Activated CD4-positive, alpha-beta T cell treated with anti-CD3 and anti-CD28 coated beads, Interleukin-2, Interleukin-6, amounts not matched to agents 100 ng/mL and 50 ng/mL, durations not matched to agents 16 hours and 8 hours (primary cell): ENCODE results near the gene C16orf74.
A peak's percentile ranks its signal among the peaks of the same experiment; 100 is the strongest.

Experiments
- DNase-seq: peaks from one replicate; pipeline ENCODE4 v3.0.0-alpha.2; 2020

The C16orf74 gene

DNA sequence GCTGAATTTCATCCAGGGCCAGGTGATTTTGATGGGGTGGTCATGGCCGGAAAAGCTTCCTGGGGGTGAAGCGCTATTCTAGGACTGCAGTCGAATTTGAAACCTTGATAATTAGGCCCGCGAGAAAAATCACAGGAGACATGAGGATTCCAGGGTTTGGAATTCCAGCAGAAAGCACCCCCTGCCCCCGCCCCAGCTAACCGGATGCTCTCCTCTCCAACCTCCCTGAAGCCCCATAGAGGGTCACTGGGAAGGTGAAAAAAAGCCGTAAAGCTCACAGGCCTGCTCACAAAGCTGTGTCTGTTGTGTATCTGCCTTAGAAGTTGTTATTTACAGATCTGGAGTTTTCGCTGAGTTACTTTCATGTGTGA lies 61.0 kb downstream of the C16orf74 start:
- DNase-seq, result no peak

DNA sequence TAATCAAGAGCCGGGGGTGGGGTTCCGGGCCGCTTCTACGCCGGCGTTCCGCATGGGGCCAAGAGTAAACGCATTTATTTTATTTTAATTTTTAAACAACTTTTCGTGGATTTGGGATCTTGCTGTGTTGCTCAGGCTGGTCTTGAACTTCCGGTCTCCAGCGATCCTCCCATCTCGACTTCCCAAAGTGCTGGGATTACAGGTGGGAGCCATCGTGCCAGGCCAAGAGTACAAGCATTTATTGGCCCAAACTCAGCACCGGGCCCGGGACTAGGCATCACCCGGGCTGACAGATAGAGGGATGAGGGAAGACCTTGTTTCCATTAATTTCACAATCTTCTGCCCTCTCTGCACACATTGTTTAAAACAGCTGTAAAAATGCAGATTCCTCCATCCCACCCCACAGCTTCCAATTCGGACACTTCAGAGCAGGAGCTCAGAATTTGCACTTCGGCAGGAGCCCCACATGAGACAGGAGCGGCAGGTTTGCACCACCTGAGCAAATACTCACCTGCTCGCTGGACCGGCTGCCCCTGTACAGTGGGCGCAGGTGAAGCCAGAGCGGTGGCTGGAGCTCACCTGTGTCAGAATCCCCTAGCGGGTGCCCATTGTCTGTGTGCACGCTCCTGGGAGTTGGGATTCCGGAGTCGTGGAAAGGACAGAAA lies 61.5 kb downstream of the C16orf74 start:
- no peak for DNase-seq

DNA sequence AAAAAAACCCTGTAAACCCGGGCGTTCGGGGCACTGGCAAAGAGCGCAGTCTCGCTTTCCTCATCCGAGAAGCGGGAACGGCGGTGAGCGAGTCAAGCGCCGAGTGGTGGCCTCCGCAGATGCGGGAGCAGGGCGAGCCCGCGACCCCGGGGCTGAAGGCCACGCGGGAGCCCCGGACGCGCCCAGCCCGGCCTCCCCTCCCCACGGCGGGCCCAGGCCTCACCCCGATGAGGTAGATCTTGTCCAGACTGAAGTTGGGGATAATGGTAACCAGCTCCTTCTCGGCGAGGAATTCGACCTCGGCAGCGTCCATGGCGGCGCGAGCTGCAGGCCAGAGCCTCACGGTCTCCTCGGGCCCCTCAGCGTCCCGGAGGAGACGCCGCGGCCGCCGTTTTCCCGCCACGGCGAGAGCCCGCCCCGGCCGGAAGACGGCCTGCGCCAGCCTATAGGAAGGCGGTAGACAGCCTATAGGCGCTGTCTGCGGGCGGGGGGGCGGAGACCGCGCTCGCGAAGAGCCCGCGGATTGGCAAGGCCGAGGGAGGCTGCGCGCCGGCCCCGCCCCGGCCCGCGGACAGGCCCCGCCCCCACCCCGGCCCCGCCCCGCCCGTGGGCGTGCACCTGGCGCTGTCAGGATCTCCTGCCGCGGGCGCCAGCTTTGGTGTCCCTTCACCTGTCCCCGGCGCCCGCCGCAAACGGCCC lies 62.2 kb downstream of the C16orf74 start, which contains the start of gene GINS2:
Gene GINS2 (minus strand): TSS at position 369 of the 699 bp plus-strand sequence. CDS start 56 bp downstream, at position 313.
- DNase-seq, result peak; percentile 95

DNA sequence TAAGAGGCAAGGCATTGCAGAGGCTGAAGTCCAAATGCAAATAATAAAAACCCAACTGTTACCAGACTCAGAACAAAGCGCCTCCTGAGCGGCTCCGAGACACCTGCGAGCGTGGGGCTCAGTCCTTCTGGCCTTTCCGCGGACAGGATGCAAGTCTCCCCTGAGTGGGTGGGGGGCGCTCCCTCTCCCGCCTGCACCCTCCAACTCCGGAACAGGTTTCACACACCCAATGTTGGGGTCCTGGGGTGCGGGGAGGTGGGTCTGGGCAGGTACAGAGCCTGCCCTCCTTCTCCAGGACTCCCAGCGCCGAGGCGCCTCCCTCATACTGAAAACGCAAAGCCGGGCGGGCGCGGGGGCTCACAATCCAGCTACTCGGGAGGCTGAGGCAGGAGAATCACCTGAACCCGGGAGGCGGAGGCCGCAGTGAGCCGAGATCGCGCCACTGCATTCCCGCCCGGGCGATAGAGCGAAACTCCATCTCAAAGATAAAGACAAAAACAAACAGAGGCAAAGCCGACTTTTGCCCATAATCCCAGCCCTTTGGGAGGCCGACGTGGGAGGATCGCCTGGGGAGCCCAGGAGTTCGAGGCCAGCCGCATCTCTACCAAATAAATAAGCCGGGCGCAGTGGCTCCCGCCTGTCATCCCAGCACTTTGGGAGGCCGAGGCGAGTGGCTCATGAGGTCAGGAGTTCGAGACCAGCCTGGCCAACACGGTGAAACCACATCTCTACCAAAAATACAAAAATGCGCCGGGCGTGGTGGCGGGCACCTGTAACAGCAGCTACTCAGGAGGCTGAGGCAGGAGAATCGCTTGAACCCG lies 63.0 kb downstream of the C16orf74 start:
- peak; percentile 27 for DNase-seq

DNA sequence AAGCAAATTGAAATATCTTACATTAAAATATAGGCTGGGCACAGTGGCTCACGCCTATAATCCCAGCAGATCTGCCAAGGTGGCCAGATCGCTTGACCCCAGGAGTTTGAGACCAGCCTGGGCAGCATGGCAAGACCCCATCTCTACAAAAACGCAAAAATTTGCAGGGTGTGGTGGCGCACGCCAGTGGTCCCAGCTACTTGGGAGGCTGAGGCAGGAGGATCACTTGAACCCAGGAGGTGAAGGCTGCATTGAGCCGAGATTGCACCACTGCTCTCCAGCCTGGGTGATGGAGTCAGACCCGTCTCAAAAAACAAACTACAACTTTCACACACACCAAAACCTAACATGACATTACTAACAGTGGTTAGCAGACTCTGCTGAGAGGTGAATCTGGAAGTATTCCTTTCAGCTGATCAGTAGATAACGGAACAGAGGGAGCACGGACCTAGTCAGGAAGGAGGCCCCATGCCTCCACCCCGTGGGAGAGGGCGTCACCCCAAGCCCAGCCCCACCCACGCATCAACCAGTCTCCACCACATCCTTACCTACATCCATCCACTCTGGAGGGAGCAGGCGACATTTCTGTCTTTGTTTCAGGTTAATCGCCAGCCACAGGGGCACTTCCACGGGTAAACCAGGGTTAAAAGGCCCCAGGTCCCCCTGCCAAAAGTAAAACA lies 63.8 kb downstream of the C16orf74 start:
- DNase-seq, result peak; percentile 48

DNA sequence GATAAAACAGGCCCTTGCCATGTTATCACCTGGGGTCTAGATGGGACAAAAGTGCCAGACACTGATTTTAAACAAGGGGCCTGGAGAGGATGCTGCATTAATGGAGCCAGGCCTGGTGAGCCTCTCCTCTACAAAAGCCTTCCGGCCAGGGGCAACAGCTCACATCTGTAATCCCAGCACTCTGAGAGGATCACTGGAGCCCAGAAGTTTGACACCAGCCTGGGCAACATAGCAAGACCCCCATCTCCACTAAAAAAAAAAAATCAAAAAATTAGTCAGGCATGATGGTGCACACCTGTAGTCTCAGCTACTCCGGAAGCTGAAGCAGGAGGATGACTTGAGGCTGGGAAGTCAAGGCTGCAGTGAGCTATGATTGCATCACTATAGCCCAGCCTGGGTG lies 65.6 kb downstream of the C16orf74 start:
- no peak for DNase-seq

DNA sequence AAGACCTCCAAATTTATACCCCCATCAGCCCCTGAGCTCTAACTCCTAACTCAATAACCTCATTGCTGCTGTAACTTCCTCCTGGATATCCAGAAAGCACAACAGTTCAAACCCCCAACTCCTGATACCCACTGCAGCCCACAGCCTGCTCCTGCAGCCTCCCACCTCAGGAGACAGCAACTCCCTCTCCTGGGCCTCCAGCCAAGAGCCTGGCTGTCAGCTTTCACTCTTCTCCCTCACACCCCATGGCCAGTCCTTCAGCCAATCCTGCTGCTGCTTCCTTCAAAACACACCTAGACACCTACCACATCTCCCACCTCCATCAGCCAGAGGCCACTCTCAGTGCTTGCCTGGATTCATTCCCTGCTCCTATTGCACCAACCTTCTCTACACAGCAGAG lies 67.5 kb downstream of the C16orf74 start:
- DNase-seq, result no peak

DNA sequence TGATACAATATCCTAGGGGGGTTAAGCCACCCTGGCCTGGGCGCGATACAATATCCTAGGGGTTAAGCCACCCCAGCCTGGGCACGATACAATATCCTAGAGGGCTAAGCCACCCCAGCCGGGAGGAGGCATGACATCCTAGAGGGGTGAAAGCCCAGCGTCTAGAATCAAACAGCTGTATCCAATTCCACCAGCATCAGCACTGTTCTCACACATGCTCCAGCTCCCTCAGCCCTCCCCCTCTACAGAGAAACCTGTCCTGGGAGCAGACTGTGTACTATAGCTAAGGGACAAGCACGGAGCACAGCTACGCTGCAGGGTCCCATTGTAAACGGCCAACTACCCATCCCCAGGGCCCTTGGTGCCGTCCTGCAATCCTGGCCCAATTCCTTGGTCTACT lies 68.4 kb downstream of the C16orf74 start:
- DNase-seq, result no peak

DNA sequence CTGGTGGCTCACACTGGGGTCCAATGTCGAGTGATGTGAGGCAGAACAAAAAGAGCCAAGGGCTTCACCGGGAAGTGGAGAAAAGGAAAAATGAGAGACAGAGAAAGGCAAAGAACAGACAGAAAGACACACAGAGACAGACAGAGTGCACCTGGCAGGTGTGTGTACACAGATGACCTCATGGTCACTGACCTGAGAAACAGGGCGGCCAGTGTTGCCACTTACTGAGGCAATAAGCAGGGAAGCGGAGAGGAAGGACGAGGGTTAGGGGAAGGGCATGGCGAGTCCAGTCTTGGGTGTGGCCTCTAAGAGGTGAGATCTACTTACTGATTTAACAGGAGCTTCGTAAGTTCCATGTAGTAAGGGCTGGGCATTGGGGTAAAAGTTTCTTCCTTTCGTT lies 69.6 kb downstream of the C16orf74 start:
- no peak for DNase-seq

DNA sequence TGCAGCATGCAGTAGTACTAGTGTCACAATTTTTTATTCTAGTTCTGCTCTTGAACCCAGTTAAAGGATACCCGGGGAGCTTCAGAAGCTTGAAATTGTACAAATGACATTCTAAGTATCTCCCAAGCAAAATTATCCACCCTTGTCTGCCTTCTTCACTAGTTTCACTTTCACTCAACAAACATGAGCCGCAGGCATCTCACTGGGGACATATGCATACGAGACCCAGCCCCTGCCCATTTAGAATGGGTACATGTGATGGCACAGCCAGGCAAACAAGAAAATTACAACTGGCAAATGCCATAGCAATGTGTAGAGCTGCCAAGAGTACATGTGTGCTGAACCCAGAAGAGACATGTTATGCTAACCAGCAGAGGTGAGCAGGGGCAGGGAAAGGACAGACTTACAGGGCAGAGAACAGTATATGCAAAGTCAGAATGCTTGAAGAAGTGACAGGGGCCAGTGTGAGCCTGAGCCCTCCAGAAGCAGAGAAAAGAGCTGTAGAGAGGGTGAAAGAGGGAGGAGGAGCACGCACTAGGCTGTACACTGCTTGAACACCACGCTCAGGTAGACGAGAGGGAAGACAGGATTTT lies 70.4 kb downstream of the C16orf74 start:
- no peak for DNase-seq

DNA sequence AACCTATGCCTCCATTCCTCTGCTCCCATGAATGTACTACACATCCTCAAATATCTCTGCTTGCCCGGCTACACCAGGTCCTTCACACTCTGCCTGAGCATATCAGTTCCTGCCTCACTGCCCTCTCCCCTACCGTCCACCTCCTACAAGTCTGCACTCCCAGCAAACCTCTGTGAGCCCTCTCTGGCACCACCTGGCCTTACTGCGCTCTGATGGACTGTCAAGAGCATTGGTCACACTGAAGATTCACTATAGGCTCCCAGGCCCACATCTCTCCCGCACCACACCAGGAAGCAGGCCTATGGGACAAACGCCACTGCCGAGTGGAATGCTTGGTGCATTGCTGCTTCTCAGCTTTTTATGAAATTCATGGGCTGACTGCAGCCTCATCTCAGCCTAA lies 71.0 kb downstream of the C16orf74 start:
- no peak for DNase-seq

DNA sequence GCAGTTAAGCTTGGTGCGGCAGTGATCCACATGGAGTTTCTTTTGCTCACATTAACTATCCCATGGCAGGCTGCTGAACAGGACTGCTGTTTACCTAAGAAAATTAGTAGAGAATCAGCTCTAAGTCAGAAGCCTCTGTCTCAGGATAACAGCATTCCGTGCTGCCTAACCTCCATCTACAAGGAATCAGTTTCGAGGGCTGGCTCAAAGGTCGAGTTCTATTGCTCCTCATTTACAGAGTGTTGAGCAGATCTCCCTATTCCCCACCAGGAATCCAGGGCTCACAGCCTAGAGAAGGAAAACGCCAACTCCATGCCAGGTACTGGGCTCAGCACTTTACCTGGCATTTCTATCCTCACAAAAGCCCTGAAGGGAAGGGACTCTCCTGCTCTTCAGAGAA lies 72.1 kb downstream of the C16orf74 start:
- DNase-seq, result no peak

DNA sequence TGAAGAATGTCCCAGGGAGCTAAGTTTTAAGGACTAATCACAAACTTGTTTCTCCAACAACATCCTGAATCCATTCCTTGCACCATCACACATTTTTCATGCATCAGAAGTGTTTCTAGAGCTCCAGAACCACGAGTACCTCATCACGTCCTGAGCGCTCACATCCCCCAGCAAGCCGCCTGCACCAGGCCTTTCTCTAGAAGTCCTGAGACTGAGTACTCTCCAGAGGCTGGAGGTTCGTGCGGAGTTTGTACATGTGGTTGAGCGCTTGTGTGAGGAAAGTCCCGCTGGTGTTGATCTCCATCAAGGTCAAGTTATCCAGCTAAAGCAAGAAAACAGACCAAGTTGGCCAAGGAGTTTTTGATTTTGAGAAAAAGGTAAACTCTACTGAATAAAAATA lies 72.9 kb downstream of the C16orf74 start:
- DNase-seq, result no peak

DNA sequence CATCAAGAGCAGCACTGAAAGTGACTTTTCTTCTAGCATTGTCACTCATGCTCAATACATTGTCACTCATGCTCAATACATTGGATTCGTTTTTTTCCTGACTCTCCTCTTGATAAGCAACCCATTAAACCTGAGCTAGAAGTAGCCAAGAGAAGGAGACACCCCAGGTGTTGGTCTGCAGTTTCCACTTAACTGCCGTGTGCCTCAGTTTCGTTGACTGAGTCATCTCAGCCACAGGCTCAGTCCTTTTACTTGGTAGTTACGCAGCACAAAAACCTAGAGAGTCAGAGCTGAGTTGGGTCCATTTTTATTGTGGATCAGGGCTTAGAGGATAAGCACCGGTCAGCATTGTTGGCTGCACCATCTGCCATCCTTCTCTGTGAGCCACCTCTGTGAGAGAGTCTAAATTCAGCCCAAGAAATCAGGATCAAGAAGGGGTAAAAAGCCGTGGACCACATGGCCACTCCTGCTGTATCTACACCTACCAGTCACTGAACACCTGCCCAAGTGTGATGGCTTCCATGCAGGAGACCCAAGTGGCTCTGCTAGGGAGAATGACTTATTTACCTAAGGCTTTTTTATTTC lies 73.4 kb downstream of the C16orf74 start:
- DNase-seq, result peak; percentile 12

DNA sequence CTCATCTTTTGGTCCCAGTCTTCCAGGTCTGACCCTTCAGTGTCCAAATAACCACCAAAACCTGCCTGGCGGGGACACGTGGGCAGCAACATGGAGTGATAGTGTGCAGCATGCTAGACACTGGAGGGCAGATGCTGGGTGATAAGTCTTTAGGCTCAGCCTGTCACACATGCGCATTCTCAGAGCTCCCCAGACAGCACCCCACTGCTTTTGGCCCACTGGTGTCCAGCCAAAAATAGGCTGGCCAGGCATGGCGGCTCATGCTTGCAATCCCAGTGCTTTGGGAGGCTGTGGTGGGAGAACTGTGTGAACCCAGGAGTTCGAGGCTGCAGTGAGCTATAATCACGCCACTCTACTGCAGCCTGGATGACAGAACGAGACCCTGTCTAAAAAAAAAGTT lies 74.4 kb downstream of the C16orf74 start:
- DNase-seq, result no peak

DNA sequence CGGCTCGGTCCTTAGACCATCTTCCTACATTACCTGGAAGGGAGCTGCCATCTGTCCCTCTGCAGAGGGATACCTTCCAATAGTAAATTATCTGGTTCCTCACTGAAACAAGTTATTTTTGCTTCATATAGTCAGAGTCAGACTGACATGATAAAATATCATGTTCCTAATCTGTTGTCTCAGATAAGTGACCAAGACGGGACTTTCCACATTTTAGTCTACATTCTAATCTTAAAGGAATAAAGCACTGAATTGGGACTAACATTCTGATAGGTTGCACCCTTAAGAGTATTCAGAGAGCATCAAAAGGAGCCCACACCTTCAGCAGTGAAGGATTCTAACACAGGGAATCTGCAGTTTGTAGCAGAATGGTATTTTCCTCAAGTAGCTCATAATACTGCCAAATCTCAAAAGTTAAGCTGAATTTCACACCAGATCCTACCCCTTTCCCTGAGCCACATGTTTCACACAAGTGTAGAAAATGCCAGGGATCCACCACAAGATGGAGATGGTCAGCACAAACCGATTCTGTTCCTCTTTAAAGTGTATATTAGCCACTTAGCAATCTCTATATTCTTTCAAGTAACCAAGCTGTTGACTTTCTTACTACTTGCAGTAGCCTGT lies 75.5 kb downstream of the C16orf74 start:
- no peak for DNase-seq

DNA sequence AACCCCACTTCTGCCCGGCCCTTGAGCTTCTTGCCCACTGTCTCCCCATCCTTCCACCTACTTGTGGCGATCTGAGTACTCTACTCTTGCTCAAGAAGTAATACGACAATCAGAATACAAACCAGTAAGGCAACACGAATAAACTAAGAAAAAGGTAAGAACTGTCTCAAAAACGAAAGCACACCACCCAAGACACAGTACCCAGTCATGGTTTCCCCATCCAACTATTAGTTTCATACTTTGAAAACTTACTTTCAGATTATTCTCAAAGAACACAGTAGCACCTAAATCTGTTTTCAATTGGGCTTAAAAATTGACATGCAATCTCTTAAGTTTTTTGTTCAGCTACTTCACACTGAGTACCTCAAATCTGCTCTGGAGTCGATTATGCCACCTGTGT lies 76.1 kb downstream of the C16orf74 start:
- DNase-seq, result no peak

DNA sequence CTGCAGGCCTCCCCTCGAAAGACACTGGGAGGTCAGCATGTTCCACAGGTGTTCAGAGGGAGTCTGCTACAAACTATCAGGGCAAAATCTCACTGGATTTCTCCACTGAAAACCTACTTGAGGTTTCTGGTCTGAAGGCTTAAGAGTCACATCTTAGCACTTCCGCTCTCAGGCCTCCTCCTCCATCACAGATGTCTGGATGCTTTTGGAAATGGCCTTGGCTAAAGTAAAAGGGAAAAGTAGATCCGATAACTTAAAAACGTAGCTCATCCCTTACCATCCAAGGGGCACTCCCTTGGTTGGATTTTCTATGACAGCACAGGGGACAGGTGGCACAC lies 76.5 kb downstream of the C16orf74 start:
- no peak for DNase-seq

DNA sequence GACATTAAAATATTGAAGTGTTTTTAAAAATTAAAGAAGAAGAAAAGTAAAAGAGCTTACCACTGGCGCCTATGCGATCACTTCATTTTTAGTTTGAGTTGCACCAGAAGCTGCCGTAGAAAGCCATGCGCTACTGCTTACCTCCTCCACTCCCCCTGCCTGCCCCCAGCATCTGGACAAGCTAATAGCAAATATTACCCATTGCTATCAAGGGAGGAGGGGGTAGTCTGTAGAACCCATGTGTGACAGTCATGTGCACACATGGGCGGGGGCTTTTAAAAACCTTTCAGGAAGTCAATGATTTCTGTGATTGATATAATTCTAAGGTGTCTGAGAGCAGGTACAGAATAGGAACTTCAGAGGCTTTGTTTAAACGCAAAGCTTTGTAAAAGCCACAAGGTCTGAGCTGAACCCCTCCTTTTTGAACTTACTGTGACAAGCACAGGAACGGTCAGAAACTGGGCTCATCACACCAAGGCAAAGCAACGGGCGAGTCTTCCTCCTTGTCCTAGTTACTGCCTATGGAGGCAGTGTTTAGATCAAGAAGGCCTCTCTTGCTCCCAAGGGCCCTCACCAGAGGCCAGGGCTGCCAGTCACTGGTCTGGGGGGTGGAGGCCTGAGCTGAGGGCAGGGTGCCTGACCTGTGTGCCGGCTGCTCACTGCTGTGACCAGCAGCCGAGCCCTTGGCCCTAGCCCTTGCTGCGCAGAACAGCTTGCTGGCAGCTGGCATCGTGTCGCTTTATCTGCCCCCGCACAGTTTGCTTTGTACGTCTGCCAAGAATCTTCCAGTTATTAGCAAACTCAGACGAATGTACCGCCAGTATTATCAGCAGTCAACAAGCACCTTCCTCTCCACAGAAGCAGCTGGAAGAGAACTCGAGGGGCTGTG lies 77.1 kb downstream of the C16orf74 start:
- DNase-seq, result no peak

DNA sequence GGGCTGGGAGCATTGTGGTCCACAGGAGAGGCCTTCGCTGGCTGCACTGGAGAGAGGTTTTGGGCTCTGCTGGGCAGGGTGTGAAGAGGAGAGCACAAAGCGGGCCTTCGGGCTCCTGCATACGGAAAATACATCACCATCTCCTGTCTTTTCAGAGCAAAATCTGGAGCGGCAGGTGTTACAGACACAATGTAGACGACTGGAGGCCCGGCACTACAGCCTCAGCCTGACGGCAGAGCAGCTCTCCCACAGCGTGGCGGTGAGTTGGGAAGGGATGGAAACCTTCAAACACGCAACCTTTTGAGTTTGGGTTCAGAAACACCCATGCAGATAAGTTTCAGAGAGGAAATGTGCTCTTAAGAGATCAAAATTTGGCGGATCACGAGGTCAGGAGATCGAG lies 80.1 kb downstream of the C16orf74 start:
- DNase-seq, result no peak
